Fibroblast of lung (primary cell): ENCODE data around the gene ANKH. TPM values are rescaled to one million over a fixed set of nuclear protein-coding genes. Genes with fewer than 3 reads are reported as not detected.

Experiments used
- DNase-seq, 2 donors: peaks; one replicate each; pipeline versions ENCODE4 v3.0.0 to v3.0.0-alpha.2; 2010; ENCODE audit warnings: low read depth in 2 of 2
- H2AFZ ChIP-seq: 2 replicates; pipeline ENCODE4 v1.5.1; 2012; ENCODE audit warnings: low read length, control low read depth, inconsistent platforms
- H3K27ac ChIP-seq: 2 replicates; pipeline ENCODE4 v1.5.1; 2011; ENCODE audit warnings: low read length, control low read depth; ENCODE audit not compliant: insufficient read depth
- H3K27me3 ChIP-seq: 2 replicates; pipeline ENCODE4 v1.5.1; 2011; ENCODE audit warnings: mild to moderate bottlenecking, low read length; ENCODE audit not compliant: control insufficient read depth, insufficient read depth
- H3K36me3 ChIP-seq: 2 replicates; pipeline ENCODE4 v1.5.1; 2011; ENCODE audit warnings: low read length; ENCODE audit not compliant: control insufficient read depth, insufficient read depth
- H3K4me1 ChIP-seq: 2 replicates; pipeline ENCODE4 v1.5.1; 2011; ENCODE audit warnings: low read length; ENCODE audit not compliant: control insufficient read depth, insufficient read depth; ENCODE audit errors: extremely low read depth
- H3K4me2 ChIP-seq: 2 replicates; pipeline ENCODE4 v1.5.1; 2011; ENCODE audit warnings: low read length, control low read depth; ENCODE audit not compliant: insufficient read depth; ENCODE audit errors: extremely low read depth
- H3K4me3 ChIP-seq, 4 experiments: fragments of 200-600 bp in 1 of 4; sonication (generic) in 1 of 4; replicated peaks in 1 of 4; 2 replicates each; pipeline ENCODE4 v1.5.1; 2011 to 2016; ENCODE audit warnings: low read length in 4 of 4, low read depth in 3 of 4, mild to moderate bottlenecking in 3 of 4, control low read depth in 2 of 4, inconsistent platforms in 1 of 4, mixed read lengths in 1 of 4; ENCODE audit not compliant: insufficient read depth in 1 of 4; ENCODE audit errors: control extremely low read depth in 1 of 4
- H3K79me2 ChIP-seq: 2 replicates; pipeline ENCODE4 v1.5.1; 2012; ENCODE audit warnings: mild to moderate bottlenecking, low read length, inconsistent platforms; ENCODE audit not compliant: control insufficient read depth, insufficient read depth
- H3K9ac ChIP-seq: 2 replicates; pipeline ENCODE4 v1.5.1; 2011; ENCODE audit warnings: mild to moderate bottlenecking, low read length, control low read depth; ENCODE audit not compliant: insufficient read depth
- H3K9me3 ChIP-seq: 2 replicates; pipeline ENCODE4 v1.5.1; 2012; ENCODE audit warnings: low read depth, low read length; ENCODE audit not compliant: control insufficient read depth, insufficient read depth
- H4K20me1 ChIP-seq: 2 replicates; pipeline ENCODE4 v1.5.1; 2011; ENCODE audit warnings: low read length; ENCODE audit not compliant: control insufficient read depth, insufficient read depth; ENCODE audit errors: extremely low read depth
- CTCF ChIP-seq, 2 donors: IDR thresholded peaks in 1 of 2; conservative IDR thresholded peaks in 1 of 2; 1 replicate in 1 of 2; 2 replicates in 1 of 2; pipeline ENCODE4 v1.5.1; 2011 to 2012; ENCODE audit warnings: low read length in 2 of 2, control low read depth in 1 of 2, inconsistent platforms in 1 of 2, low read depth in 1 of 2, mild to moderate bottlenecking in 1 of 2
- EZH2 ChIP-seq: IDR thresholded peaks from 2 replicates; pipeline ENCODE4 v1.5.1; 2012; ENCODE audit warnings: low read length, control low read depth, mild to moderate bottlenecking; ENCODE audit errors: missing control alignments
- polyA plus RNA-seq, 2 donors: library from polyadenylated mRNA; depleted of rRNA in 1 of 2; stranded (reverse) in 1 of 2; unstranded in 1 of 2; fragments of >200 nt; gene quantifications; 2 replicates each; pipeline ENCODE4 v1.2.1, GENCODE V29; 2011 to 2012; ENCODE audit warnings: missing spikeins in 1 of 2
- total RNA-seq: library from RNA; depleted of rRNA; stranded (reverse); fragments of >200 nt; gene quantifications from 2 replicates; pipeline ENCODE4 v1.2.1, GENCODE V29; 2014

ANKH gene
- total and polyA plus RNA-seq, 2 donors (not counting 1 experiment from before 2014, with no cell fraction given): 5.8 to 10.9 TPM

- Histone ChIP-seq H3K4me3 (no peak overlapping the region), H3K27me3 (no peaks in the 10 kb centered on the region), H3K79me2 (no peaks in the 10 kb centered on the region), H3K4me2 (no peak overlapping the region), H3K4me1 (no peaks in the 10 kb centered on the region), H3K36me3 (no peaks in the 10 kb centered on the region), H3K27ac (no peak overlapping the region), H3K9ac (no peak overlapping the region), H4K20me1 (no peaks in the 10 kb centered on the region), H3K9me3 (no peaks in the 10 kb centered on the region), H2AFZ (no peak overlapping the region)
- TF ChIP-seq CTCF (conservative IDR thresholded peaks at IDR 0.05 in 1 of 2, IDR thresholded peaks at IDR 0.05 in 1 of 2; ENCODE audit: low read depth in 1 of 2, low read length in 2 of 2) (no peak), EZH2 (no peak)
- no peak for DNase-seq
Measured at GRCh38 chr5:14834062-14834461, 37.5 kb downstream of the ANKH start.

GRCh38 chr5:14831006-14831338, 40.6 kb downstream of the ANKH start:
- Histone ChIP-seq H3K4me1 (no peaks in the 10 kb centered on the region), H3K36me3 (no peaks in the 10 kb centered on the region), H3K9me3 (no peaks in the 10 kb centered on the region), H3K27me3 (no peaks in the 10 kb centered on the region), H3K9ac (no peak overlapping the region), H3K79me2 (no peaks in the 10 kb centered on the region), H4K20me1 (no peaks in the 10 kb centered on the region), H3K27ac (no peak overlapping the region), H3K4me3 (no peak overlapping the region), H2AFZ (no peak overlapping the region), H3K4me2 (no peak overlapping the region)
- no peak for TF ChIP-seq EZH2
- no peak for TF ChIP-seq CTCF (conservative IDR thresholded peaks at IDR 0.05 in 1 of 2, IDR thresholded peaks at IDR 0.05 in 1 of 2; ENCODE audit: low read depth in 1 of 2, low read length in 2 of 2)
- no peak for DNase-seq

GRCh38 chr5:14830210-14831005, 41.2 kb downstream of the ANKH start:
- DNase-seq: no peak
- no peak overlapping the region for H3K27ac ChIP-seq
- H3K27me3 ChIP-seq: no peaks in the 10 kb centered on the region
- no peaks in the 10 kb centered on the region for H3K36me3 ChIP-seq
- H4K20me1 ChIP-seq: no peaks in the 10 kb centered on the region
- H3K9me3 ChIP-seq: no peaks in the 10 kb centered on the region
- H2AFZ ChIP-seq: no peak overlapping the region
- TF ChIP-seq EZH2 (no peak), CTCF (conservative IDR thresholded peaks at IDR 0.05 in 1 of 2, IDR thresholded peaks at IDR 0.05 in 1 of 2; ENCODE audit: low read depth in 1 of 2, low read length in 2 of 2) (no peak)
- H3K4me1 ChIP-seq: no peaks in the 10 kb centered on the region
- H3K4me2 ChIP-seq: no peak overlapping the region
- no peak overlapping the region for H3K4me3 ChIP-seq
- no peaks in the 10 kb centered on the region for H3K79me2 ChIP-seq
- H3K9ac ChIP-seq: no peak overlapping the region
